CD4-positive, alpha-beta T cell treated with Interleukin-1 beta for 1 hour (primary cell): ENCODE data around the gene POMGNT2.

Source experiments
- DNase-seq, 2 donors: peaks; one replicate each; pipeline ENCODE4 v3.0.0-alpha.2; 2020 to 2022

Gene POMGNT2

DNA sequence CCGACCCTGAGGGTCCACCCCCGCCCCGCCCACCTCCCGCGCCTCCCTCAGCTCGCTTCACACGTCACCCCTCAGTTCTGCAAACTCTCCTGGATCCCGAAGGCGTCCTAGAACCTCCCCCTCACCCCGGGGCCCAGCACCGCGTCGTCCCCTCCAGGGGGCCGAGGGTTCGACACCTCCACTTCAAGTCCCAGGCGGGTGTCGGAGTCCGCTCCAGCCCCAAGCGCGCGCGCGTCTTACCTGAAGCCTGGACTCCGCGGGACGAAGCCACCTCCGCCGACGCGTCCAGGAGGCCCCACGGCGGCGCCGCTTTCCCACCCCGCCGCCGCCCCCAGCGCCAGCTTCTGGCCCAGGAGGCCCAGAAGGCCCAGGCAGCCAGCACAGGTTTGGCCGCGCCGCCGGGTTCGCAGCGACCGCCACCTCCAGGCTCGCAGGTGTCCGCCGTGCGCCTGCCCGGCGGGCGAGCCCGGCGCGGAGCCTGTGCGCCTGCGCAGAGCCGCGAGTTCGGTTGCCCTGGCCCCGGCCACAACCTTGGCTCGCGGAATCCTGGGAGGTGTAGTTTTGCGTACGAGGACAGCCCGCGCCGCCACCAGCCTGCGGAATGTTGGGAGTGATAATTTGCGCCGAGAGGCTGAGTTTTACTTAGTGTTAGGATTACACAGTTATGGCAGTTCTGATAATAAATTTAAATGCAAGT, at the start of gene POMGNT2:
POMGNT2 (minus strand) TSS at position 484 of the 697 bp plus-strand sequence. CDS start 24,648 bp downstream, outside the sequence.
- DNase-seq, result peak; percentile 91 to 92

DNA sequence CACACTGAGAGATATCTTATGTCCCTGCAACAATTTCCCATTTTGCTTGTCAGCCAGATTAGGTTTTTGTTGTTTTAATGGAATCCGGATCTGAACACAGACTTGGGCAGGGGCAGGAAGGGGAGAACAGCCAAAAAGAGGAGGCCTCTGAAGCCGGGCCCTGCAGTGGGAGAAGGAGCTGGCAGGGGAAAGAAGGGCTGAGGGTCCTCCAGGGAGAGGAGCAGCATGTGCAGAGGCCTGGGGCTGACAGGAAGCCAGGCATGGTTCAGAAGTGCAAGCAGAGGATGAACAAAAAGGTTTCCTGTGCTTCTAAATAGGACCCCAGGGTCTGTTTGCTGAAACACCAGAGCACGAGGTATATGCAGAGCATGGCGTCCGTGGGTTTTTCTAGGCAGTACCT, 49.1 kb upstream of the POMGNT2 start:
- DNase-seq, result no peak

DNA sequence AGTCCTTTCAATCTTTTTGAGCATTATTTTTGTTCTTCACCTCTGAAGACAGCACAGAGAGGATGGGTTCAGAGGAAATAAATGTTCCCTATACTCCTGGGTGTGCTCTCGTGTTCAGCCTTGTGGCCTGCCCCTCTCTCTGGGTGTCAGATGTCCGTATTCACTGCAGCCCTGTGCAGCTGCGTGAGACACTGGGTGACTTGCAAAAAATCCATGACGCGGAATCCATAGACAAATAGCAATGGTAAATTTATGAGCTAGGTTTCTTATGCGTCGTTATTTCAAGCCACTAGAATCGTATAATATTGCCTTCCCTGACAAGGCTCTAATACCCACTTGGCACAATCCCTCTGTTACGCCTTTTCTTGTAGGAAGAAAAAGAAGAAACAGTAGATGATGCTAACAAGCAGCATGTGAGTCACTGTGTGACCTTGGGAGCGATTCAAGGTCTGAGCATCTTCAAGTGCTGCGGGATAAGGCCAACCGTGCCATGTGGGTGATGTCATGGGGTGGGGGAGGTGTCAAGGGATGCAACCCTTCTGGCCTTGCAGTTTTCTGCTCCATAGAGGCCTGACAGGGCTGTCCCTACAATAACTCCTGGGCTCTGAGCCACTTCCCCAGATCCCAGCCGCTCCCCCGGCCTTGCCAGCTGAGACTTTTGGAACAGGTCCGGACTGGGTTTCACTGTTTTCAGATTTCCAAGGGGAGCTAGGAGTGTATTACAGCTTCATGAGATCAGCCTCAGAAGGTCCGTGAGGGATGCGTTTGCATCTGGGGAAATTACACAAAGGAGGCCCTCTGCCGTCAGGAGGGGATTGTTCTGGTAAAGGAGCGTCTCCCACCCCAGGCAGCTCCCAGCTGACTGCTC, 47.6 kb upstream of the POMGNT2 start:
- no peak for DNase-seq

DNA sequence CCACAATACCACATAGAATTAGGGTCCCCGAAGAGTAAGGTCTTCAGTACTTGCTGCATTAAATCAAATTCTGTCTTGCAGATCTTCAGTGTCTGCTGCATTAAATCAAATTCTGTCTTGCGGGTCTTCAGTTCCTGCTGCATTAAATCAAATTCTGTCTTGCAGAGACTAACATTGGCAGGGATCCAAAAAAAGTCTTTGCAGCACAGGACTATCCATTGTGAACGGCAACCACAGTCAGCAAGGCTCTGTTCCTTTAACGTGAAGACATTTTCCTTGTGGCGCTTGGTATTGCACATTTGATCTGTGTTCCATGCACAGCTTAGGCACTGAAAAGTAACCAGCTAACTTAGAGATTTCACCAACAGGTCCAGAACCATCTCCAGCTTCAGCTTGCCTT, 46.8 kb upstream of the POMGNT2 start:
- no peak for DNase-seq

DNA sequence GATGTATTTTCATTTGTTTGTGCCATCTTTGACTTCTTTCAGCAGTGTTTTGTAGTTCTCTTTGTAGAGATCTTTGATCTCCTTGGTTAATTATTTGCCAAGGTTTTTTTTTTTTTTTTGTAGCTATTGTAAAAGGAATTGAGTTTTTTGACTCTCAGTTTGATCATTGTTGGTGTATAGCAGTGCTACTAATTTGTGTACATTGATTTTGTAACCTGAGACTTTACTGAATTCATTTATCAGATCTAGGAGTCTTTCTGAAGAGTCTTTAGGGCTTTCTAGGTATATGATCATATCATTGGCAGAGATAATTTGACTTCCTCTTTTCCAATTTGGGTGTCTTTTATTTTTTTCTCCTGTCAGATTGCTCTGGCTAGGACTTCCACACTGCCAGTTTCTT, 42.2 kb upstream of the POMGNT2 start:
- no peak for DNase-seq

DNA sequence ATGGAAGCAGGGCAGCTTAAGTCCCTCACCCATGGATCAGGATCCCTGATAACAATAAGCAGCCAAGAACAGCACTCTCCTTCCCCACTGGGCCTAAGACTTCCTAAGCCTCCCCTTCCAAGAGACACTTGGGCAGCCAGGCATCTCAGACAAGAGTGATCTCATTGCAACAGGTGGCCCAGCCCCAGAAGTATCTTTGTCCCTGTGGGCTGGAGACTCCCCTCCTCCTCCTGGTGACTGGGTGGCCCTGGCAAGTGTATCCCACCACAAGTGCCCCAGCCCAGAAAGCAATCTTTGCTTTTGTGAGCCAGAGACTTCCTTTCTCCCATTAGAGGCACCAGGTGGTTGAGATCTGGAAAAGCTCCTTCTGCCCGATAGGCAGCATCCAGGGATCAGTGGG, 40.7 kb upstream of the POMGNT2 start:
- no peak for DNase-seq

- DNase-seq, result no peak
Observed at GRCh38 chr3:43144761-43145490, 39.0 kb upstream of the POMGNT2 start.

DNA sequence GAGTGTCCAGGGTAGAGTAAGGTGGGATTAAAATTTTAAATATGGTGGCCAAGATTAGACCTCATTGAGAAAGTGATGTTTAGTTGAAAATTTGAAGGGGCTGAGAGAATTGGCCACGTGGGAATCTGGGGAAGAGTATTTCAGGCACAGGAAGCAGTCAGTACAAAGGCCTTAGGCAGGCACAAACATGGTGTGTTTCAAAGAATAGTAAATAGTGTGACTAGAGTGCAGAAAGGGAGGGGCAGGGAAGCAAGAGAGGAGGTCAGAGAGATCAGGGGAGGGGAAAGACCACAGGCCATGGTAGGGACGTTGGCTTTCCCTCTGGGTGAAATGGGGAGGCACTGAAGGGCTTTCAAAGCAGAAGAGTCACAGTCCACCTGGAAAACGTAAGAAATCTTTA, 36.6 kb upstream of the POMGNT2 start:
- DNase-seq, result no peak

GRCh38 chr3:43138488-43139231, 32.8 kb upstream of the POMGNT2 start:
- no peak for DNase-seq

- DNase-seq, result no peak
Observed at GRCh38 chr3:43132870-43133636, 27.2 kb upstream of the POMGNT2 start.

GRCh38 chr3:43132193-43132592, 26.3 kb upstream of the POMGNT2 start:
- no peak for DNase-seq

GRCh38 chr3:43128464-43128863, 22.6 kb upstream of the POMGNT2 start:
- no peak for DNase-seq

DNA sequence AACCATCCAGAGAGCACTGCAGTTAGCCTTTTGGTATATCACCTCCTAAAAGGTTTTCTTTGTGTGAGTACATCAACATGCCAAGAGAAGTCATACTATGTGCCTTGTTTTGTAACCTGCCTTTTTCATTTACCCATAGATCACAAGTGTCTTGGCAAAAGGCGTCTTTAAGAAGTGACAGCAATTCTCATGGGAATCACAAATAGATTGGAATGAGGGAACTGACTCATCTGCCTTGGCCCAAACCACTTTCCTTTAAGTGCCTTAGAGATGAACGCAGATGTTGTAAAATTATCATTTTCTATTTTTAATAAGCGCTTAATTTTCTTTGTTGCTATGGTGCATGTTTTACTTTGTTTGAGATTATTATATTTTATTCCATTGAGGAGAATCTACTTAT, 20.7 kb upstream of the POMGNT2 start:
- DNase-seq, result no peak

DNA sequence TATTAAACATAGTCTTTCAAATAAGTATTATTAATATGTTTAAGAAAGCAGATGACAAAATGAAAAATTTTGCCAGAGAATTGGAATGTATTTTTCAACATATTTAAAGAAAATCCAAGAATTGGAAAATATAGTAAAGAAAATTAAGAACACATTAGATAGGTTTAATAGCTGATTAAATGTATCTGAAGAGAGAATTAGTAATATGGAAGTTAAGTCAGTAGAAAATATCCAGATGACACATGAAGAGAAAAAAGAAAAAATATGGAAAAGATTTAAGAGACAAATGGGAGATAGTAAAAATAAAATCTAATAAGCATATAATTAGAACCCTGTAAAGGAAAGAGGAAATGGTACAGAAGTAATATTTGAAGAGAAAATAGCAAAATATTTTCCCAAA, 18.0 kb upstream of the POMGNT2 start:
- no peak for DNase-seq

- no peak for DNase-seq
Observed at GRCh38 chr3:43120937-43121336, 15.1 kb upstream of the POMGNT2 start.

GRCh38 chr3:43117257-43117656, 11.4 kb upstream of the POMGNT2 start:
- no peak for DNase-seq

DNA sequence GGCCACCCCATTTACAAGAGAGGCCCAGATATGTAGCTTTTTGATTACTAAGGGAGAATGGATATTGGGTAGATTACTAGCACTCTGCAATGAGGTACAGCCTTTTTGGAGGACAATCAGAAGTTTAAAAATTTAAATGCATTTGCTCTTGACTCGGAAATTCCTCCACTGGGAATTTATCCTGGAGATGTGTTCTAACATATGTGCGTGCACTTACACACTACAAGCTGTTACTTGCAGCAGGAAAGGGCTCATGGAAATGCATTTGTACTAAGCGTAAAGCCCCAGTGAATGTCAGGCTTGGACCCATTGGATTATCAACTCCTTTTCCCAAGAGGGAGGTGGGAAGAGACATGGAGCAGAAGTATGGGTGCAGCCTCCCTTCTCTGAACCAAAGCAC, 7.8 kb upstream of the POMGNT2 start:
- no peak for DNase-seq

DNA sequence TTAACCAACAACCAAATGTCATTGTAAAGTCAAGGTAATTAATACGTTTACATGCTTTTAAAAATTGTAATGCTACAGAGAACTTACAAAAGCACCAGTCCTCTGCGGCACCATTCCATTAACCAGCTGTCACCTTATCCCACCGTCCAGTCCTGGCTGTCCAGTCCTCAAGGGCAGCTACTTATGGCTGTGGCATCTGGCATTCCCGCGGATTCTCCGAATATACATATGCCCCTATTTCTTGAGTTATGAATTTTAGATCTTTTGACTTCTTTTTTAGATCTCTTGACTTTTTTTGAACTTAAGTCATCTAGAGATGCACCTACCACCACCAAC, 382 bp upstream of the POMGNT2 start:
- DNase-seq, result no peak

DNA sequence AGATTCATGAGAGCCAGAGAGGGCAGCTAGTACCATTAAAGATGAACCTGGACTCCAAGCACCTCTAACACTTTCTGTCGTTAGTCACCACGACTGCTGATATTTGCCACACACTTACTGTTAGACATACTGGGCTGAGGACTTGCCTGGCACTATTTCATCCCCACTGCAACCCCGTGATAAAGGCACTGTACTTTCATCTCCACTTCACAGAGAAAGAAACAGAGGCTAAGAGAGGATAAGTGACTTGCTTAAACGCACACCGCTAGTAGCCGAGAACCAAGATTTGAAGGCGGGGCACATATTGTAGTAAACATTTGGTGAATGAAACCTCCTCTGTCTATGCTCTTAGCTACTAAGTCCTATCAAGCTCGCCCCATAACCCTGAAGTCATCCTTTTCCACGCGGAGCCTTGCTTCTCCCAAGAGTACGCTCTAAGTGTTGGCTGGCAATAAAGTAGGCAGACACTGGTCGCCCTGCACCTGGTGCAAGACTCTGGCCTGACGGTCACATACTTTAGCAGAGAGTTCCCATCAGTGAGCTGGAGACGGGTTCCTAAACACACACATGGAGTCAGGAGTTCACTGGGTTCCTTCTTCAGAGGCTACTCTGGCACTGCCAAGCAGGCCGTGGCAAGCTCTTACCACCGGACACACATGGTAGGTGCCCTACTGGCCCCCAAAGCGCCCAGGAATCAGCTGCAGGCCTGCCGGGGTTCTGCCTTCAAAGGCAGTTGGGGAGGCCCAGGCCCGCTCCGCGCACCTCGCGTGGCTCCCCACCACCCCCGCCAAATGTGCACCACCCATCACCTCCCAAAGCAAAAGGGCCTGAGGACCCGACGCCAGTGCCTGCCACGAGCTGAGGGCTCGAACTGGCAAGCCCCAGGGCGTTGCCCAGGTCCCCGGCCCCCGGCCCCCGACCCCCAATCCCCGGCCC, 951 bp downstream of the POMGNT2 start:
- DNase-seq, result no peak

- no peak for DNase-seq
Observed at GRCh38 chr3:43104039-43104438, 1.8 kb downstream of the POMGNT2 start.
